HG03064 (cell line): ENCODE results near the gene UNG.
"Not testable (repeated sequence)": the region's sequence is repeated elsewhere in the genome, so short reads cannot be mapped to it uniquely, and the experiment has no call there.

Experiments used
- ATAC-seq: cut with Tn5 transposase; IDR thresholded peaks from one replicate; pipeline ENCODE4 v1.9.1; 2021; ENCODE audit warnings: low read depth; ENCODE audit not compliant: unreplicated experiment

Gene UNG

GRCh38 chr12:109097435-109098182, at the start of gene UNG:
TSS of gene UNG (plus strand) at chr12:109097597. CDS start at chr12:109097680, 83 bp downstream.
- peak; percentile 82 for ATAC-seq

- not testable (repeated sequence) for ATAC-seq
Observed at GRCh38 chr12:109048706-109049105, 48.7 kb upstream of the UNG start.

GRCh38 chr12:109049794-109050193, 47.6 kb upstream of the UNG start:
- ATAC-seq = not testable (repeated sequence)

GRCh38 chr12:109052097-109052413, 45.3 kb upstream of the UNG start:
- ATAC-seq = no peak

- peak; percentile 43 for ATAC-seq
Observed at GRCh38 chr12:109052414-109053323, 44.7 kb upstream of the UNG start, which contains the start of gene USP30. TSS of gene USP30 (plus strand) at chr12:109052576. CDS start at chr12:109052679, 103 bp downstream.

GRCh38 chr12:109053382-109054123, 43.8 kb upstream of the UNG start:
- ATAC-seq = peak; percentile 59

- peak; percentile 5 for ATAC-seq
Observed at GRCh38 chr12:109054124-109054513, 43.3 kb upstream of the UNG start.

- no peak for ATAC-seq
Observed at GRCh38 chr12:109054520-109054919, 42.9 kb upstream of the UNG start.

GRCh38 chr12:109056891-109057290, 40.5 kb upstream of the UNG start:
- ATAC-seq = no peak

- ATAC-seq = no peak
Observed at GRCh38 chr12:109057376-109057775, 40.0 kb upstream of the UNG start.

- ATAC-seq = no peak
Observed at GRCh38 chr12:109058773-109059172, 38.6 kb upstream of the UNG start.

- ATAC-seq = no peak
Observed at GRCh38 chr12:109064143-109064542, 33.3 kb upstream of the UNG start.

GRCh38 chr12:109065154-109065852, 32.1 kb upstream of the UNG start:
- no peak for ATAC-seq

GRCh38 chr12:109065853-109066193, 31.6 kb upstream of the UNG start:
- ATAC-seq = no peak

- no peak for ATAC-seq
Observed at GRCh38 chr12:109069307-109070271, 27.8 kb upstream of the UNG start.

GRCh38 chr12:109074866-109075265, 22.5 kb upstream of the UNG start:
- ATAC-seq = no peak

- no peak for ATAC-seq
Observed at GRCh38 chr12:109082751-109083150, 14.6 kb upstream of the UNG start.

GRCh38 chr12:109084425-109084824, 13.0 kb upstream of the UNG start:
- no peak for ATAC-seq

- ATAC-seq = no peak
Observed at GRCh38 chr12:109085590-109085989, 11.8 kb upstream of the UNG start.
